Lower leg skin (tissue), 3 donors: Measurements from ENCODE around the gene ZDHHC8.

ENCODE experiments used
- POLR2A ChIP-seq, 2 donors: fragments of 450-650 bp; IDR thresholded peaks; one replicate each; pipeline ENCODE4 v1.6.1; 2016 to 2017; ENCODE audit warnings: antibody characterized with exemption in 2 of 2, mild to moderate bottlenecking in 1 of 2, moderate library complexity in 1 of 2
- TF ChIP-seq, protein P1 (sequence below), 3 donors: fragments of 450-650 bp; IDR thresholded peaks; one replicate each; pipeline ENCODE4 v1.5.1; 2016; ENCODE audit warnings: antibody characterized with exemption in 3 of 3, mild to moderate bottlenecking in 3 of 3, moderate library complexity in 2 of 3

DNA sequence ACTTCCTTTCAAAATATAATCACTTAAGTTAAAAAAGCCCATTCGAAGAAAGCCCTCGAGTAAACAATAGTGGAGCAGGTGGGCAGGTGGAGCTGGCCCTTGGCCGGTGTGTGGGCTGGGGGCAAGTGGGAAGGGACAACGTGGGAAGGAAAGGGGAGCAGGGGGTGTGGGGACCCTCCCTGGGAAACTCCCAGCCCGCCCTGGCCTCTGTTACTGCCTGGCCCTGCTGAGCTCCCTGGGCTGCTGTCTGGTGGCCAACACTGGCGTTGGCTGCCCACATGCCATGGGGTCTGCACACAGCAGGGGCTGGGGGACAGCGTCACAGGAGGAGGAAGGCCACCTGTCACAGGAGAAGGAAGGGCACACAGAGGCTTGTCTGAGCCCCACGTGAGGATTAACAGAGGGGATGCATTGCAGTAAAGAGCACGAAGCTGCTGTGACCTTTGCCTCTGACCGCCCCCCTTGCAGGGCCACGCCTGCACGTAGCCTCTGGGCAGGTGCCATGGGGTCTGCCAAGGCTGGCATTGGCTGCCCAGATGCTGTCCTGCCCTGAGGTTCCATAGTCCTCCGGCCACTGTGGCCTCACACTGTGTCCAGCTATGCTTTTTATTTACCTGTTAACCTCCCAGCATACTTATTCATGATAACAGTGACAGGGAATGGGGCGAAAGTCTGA, 55.4 kb downstream of the ZDHHC8 start:
- TF ChIP-seq, protein P1, sequence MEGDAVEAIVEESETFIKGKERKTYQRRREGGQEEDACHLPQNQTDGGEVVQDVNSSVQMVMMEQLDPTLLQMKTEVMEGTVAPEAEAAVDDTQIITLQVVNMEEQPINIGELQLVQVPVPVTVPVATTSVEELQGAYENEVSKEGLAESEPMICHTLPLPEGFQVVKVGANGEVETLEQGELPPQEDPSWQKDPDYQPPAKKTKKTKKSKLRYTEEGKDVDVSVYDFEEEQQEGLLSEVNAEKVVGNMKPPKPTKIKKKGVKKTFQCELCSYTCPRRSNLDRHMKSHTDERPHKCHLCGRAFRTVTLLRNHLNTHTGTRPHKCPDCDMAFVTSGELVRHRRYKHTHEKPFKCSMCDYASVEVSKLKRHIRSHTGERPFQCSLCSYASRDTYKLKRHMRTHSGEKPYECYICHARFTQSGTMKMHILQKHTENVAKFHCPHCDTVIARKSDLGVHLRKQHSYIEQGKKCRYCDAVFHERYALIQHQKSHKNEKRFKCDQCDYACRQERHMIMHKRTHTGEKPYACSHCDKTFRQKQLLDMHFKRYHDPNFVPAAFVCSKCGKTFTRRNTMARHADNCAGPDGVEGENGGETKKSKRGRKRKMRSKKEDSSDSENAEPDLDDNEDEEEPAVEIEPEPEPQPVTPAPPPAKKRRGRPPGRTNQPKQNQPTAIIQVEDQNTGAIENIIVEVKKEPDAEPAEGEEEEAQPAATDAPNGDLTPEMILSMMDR (IDR thresholded peaks at IDR 0.05): no peak
- no peak for TF ChIP-seq POLR2A (IDR thresholded peaks at IDR 0.05)
